K562 (cell line): ENCODE results near the gene MRPL58. TPM values are rescaled to one million over a fixed set of nuclear protein-coding genes. Genes with fewer than 3 reads are reported as not detected.
A peak's percentile ranks its signal among the peaks of the same experiment; 100 is the strongest.

Experiments used
- ATAC-seq: fragments of 200-7000 bp; cut with Tn5 transposase; 3 replicates; pipeline ENCODE4 v1.9.1; 2020; ENCODE audit warnings: moderate library complexity
- BruUV-seq: library from RNA; stranded (reverse); fragments of 400-500 nt; replicated peaks from 2 replicates; lab custom pipeline; 2021; lab: Mats Ljungman, UMichigan
- CTCF ChIA-PET: fragments of 300-600 bp; formaldehyde crosslinking; extraction: SDS; loops from one replicate; lab custom pipeline; 2021; ENCODE audit warnings: low intra/inter-chr PET ratio; lab: Yijun Ruan, JAX
- POLR2A ChIA-PET: fragments of 300-600, 350-650 bp; sonication (Branson Sonifier 250); formaldehyde crosslinking; extraction: SDS; loops from one replicate; lab custom pipeline; 2021; ENCODE audit warnings: antibody characterized with exemption, inconsistent platforms; lab: Yijun Ruan, JAX
- DNase-seq, 4 experiments: peaks; one replicate each; pipeline versions ENCODE4 v3.0.0 to v3.0.0-alpha.2; 2011 to 2018; ENCODE audit warnings: low spot score in 3 of 4, mixed read lengths in 3 of 4; ENCODE audit errors: extremely low read depth in 1 of 4
- FAIRE-seq: peaks from 2 replicates; lab custom pipeline; 2011; peaks lifted over from hg19 to GRCh38; lab: Jason Lieb, UNC
- H2AFZ ChIP-seq: 2 replicates; pipeline ENCODE4 v1.6.0; 2011; ENCODE audit warnings: low read depth, low read length, control low read depth, inconsistent platforms
- H3K27ac ChIP-seq: fragments of 200-600 bp; 3 replicates; pipeline ENCODE4 v1.8.0; 2011; ENCODE audit warnings: low read depth, mild to moderate bottlenecking, control low read depth, inconsistent platforms, low read length, moderate library complexity, mixed read lengths; ENCODE audit errors: extremely low read depth
- H3K27me3 ChIP-seq, 2 experiments: fragments of 300-600 bp in 1 of 2; 2 replicates in 1 of 2; 3 replicates in 1 of 2; pipeline versions ENCODE4 v1.6.0 to v1.8.0; 2011; ENCODE audit warnings: inconsistent platforms in 2 of 2, low read length in 2 of 2, mild to moderate bottlenecking in 1 of 2, mixed read lengths in 1 of 2, moderate library complexity in 1 of 2; ENCODE audit not compliant: control insufficient read depth in 2 of 2, insufficient read depth in 2 of 2
- H3K36me3 ChIP-seq: fragments of 300-600 bp; 3 replicates; pipeline ENCODE4 v1.8.0; 2011; ENCODE audit warnings: mild to moderate bottlenecking, low read length, inconsistent platforms; ENCODE audit not compliant: control insufficient read depth, insufficient read depth
- H3K4me1 ChIP-seq, 2 experiments: fragments of 200-600 bp in 1 of 2; replicated peaks in 1 of 2; 2 replicates in 1 of 2; 3 replicates in 1 of 2; pipeline versions ENCODE4 v1.5.1 to v1.8.0; 2011; ENCODE audit warnings: inconsistent platforms in 2 of 2, low read length in 2 of 2, mild to moderate bottlenecking in 1 of 2, mixed read lengths in 1 of 2, moderate library complexity in 1 of 2; ENCODE audit not compliant: control insufficient read depth in 2 of 2, insufficient read depth in 2 of 2
- H3K4me2 ChIP-seq: 2 replicates; pipeline ENCODE4 v1.6.1; 2011; ENCODE audit warnings: low read length, control low read depth, inconsistent platforms, mixed read lengths; ENCODE audit not compliant: insufficient read depth
- H3K4me3 ChIP-seq: fragments of 200-600 bp; sonication (generic), shearing (Covaris generic); 2 replicates; pipeline ENCODE4 v1.5.1; 2016; ENCODE audit warnings: control low read depth, inconsistent platforms
- H3K79me2 ChIP-seq: fragments of 200-600 bp; 3 replicates; pipeline ENCODE4 v1.8.0; 2011; ENCODE audit warnings: low read length, inconsistent platforms; ENCODE audit not compliant: control insufficient read depth, insufficient read depth
- H3K9ac ChIP-seq, 2 experiments: 2 replicates each; pipeline versions ENCODE4 v1.6.0 to v1.6.1; 2011; ENCODE audit warnings: low read depth in 2 of 2, low read length in 2 of 2, control low read depth in 1 of 2, inconsistent platforms in 1 of 2, mild to moderate bottlenecking in 1 of 2, mixed read lengths in 1 of 2; ENCODE audit not compliant: insufficient read depth in 1 of 2
- H3K9me1 ChIP-seq: one replicate; pipeline ENCODE4 v1.6.0; 2011; ENCODE audit warnings: inconsistent platforms, mild to moderate bottlenecking, low read length, moderate library complexity; ENCODE audit not compliant: control insufficient read depth, insufficient read depth
- H3K9me3 ChIP-seq: replicated peaks from 2 replicates; pipeline ENCODE4 v1.5.1; 2011; ENCODE audit warnings: low read depth, low read length, inconsistent platforms; ENCODE audit not compliant: control insufficient read depth, insufficient read depth
- H4K20me1 ChIP-seq: replicated peaks from 2 replicates; pipeline ENCODE4 v1.6.1; 2011; ENCODE audit warnings: low read length, inconsistent platforms, mixed read lengths; ENCODE audit not compliant: control insufficient read depth, insufficient read depth
- ARID1B ChIP-seq: fragments of 450-650 bp; IDR thresholded peaks from 2 replicates; pipeline ENCODE4 v1.6.1; 2016; ENCODE audit warnings: antibody characterized with exemption, mild to moderate bottlenecking, inconsistent platforms
- DACH1 ChIP-seq: fragments of 450-650 bp; IDR thresholded peaks from 2 replicates; pipeline ENCODE4 v1.6.1; 2018; ENCODE audit not compliant: partially characterized antibody
- DMBX1 ChIP-seq: fragments of 250-450 bp; sonication (Bioruptor Pico); IDR thresholded peaks from 2 replicates; pipeline ENCODE4 v1.8.0; 2022; ENCODE audit warnings: inconsistent platforms, mild to moderate bottlenecking, moderate library complexity, borderline replicate concordance
- DPF2 ChIP-seq: fragments of 450-650 bp; IDR thresholded peaks from 2 replicates; pipeline ENCODE4 v1.6.1; 2016
- MAFF ChIP-seq: IDR thresholded peaks from 2 replicates; pipeline ENCODE4 v1.6.1; 2012; ENCODE audit warnings: low read length, improper control_type of control experiment
- MAFG ChIP-seq: fragments of 450-650 bp; conservative IDR thresholded peaks from 2 replicates; pipeline ENCODE4 v1.6.1; 2016; ENCODE audit warnings: missing genetic modification characterization, missing compliant biosample characterization
- NR2C2 ChIP-seq, 2 experiments: fragments of 200-800 bp in 1 of 2; sonication (Bioruptor generic) in 1 of 2; sonication (generic) in 1 of 2; formaldehyde crosslinking in 1 of 2; IDR thresholded peaks; 2 replicates each; pipeline versions ENCODE4 v1.6.1 to v1.8.0; 2016 to 2022; ENCODE audit warnings: mild to moderate bottlenecking in 1 of 2, missing compliant biosample characterization in 1 of 2, missing genetic modification characterization in 1 of 2, missing genetic modification reagents in 1 of 2
- PKNOX1 ChIP-seq: fragments of 450-650 bp; IDR thresholded peaks from 2 replicates; pipeline ENCODE4 v1.6.1; 2016
- RAD21 ChIP-seq, 2 experiments: fragments of 250-450 bp in 1 of 2; fragments of 450-650 bp in 1 of 2; sonication (Bioruptor Pico) in 1 of 2; formaldehyde crosslinking in 1 of 2; IDR thresholded peaks in 1 of 2; conservative IDR thresholded peaks in 1 of 2; 2 replicates each; pipeline versions ENCODE4 v1.4.0 to v1.8.0; 2020 to 2022; ENCODE audit warnings: mild to moderate bottlenecking in 2 of 2, moderate library complexity in 1 of 2
- ZNF134 ChIP-seq: fragments of 250-450 bp; sonication (Bioruptor Pico); conservative IDR thresholded peaks from 2 replicates; pipeline ENCODE4 v1.4.0; 2020
- ZNF780A ChIP-seq: fragments of 250-450 bp; sonication (Bioruptor Pico); IDR thresholded peaks from 2 replicates; pipeline ENCODE4 v1.5.0; 2021; ENCODE audit warnings: mild to moderate bottlenecking
- WGBS: fragments of 100-300 bp; shearing (Covaris generic); methylation state at CpG from one replicate; pipeline ENCODE4 v1.1.6; 2016; ENCODE audit warnings: low coverage, mixed read lengths; ENCODE audit not compliant: insufficient coverage; ENCODE audit errors: missing lambda C conversion rate; 5-methylcytosine and 5-hydroxymethylcytosine counted together
- in situ Hi-C: fragments of 300-500 bp; cut with MboI; formaldehyde crosslinking; loops from 4 replicates; pipeline ENCODE4 v1.15.0; 2018; ENCODE audit warnings: inconsistent platforms, mixed read lengths
- intact Hi-C: fragments of 100-400 bp; cut with micrococcal nuclease; formaldehyde crosslinking; loops from 2 replicates; pipeline ENCODE4 v1.14.2; 2022
- polyA plus RNA-seq, 8 experiments: library from polyadenylated mRNA; depleted of rRNA in 4 of 8; stranded (reverse) in 5 of 8; unstranded in 3 of 8; fragments of >200 nt; fragmentation: Nextera tagmentation in 2 of 8; fragmentation: Illumina TruSeq in 1 of 8; extraction: Ambion mirVana in 2 of 8; extraction: Trizol in 1 of 8; gene quantifications; 2 replicates each; pipeline versions ENCODE4 v1.2.1 to v1.2.3, GENCODE V29; 2011 to 2014; ENCODE audit warnings: inconsistent platforms in 1 of 8, missing spikeins in 1 of 8
- total RNA-seq, 7 experiments: library from RNA; depleted of rRNA in 6 of 7; stranded (reverse); fragments of >200 nt in 6 of 7; fragmentation: Illumina TruSeq in 2 of 7; extraction: Trizol in 2 of 7; gene quantifications; 2 replicates each; pipeline versions ENCODE4 v1.2.1 to v1.2.3, GENCODE V29; 2011 to 2021; ENCODE audit warnings: low replicate concordance in 1 of 7
- TF ChIP-seq, protein P1 (sequence below): fragments of 450-650 bp; formaldehyde crosslinking; IDR thresholded peaks from 2 replicates; pipeline ENCODE4 v1.4.0; 2022; ENCODE audit warnings: mild to moderate bottlenecking, moderate library complexity
- TF ChIP-seq, protein P2 (sequence below): IDR thresholded peaks from 2 replicates; pipeline ENCODE4 v1.6.1; 2011; ENCODE audit warnings: borderline replicate concordance, low read depth, mild to moderate bottlenecking, moderate library complexity, low read length; ENCODE audit not compliant: insufficient read depth, poor library complexity, severe bottlenecking
- TF ChIP-seq, protein P3 (sequence below): fragments of 450-650 bp; IDR thresholded peaks from 2 replicates; pipeline ENCODE4 v1.6.1; 2017; ENCODE audit warnings: antibody characterized with exemption, mild to moderate bottlenecking

MRPL58 gene
- total and polyA plus RNA-seq, 9 of the 15 experiments (the other 6 are each of a cell fraction or from before 2014, with no cell fraction given): 30.8 to 107 (median 72.4) TPM

DNA sequence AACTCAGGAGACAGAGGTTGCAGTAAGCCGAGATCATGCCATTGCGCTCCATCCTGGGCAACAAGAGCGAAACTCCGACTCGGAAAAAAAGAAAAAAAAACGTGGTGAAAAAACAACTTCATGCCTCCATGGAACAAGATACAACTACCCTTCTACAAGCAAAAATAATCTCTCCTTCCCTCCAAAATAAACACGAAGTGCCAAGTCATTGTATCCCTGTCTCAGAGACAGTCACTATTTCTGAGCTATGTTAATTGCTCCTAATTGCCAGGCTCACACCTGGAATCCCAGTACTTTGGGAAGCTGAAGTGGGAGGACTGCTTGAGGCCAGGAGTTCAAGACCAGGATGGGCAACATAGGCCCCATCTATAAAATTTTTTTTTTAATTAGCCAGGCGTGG is 56.3 kb downstream of the MRPL58 start:
- no peak for DNase-seq
- H4K20me1 ChIP-seq: 0 out of 2 replicates have a peak, but pooled peaks cover under 1% of the 10 kb centered on the region
- intact Hi-C loops: no loop called here
- BruUV-seq: no TSS peak
- H3K9ac ChIP-seq: no peak overlapping the region
- H3K27ac ChIP-seq: no peak overlapping the region; the same call in 2 of the 3 replicates
- no peaks in the 10 kb centered on the region for H3K9me3 ChIP-seq
- H2AFZ ChIP-seq: 0 out of 2 replicates have a peak overlapping the region, but pooled peaks have one; percentile 1
- no peak for ATAC-seq
- no peak for FAIRE-seq
- POLR2A ChIA-PET: interaction anchor here (0.6 to 1.6 kb wide), 5 partner anchors 9 to 137 kb away, joined by 3 to 4 read pairs (median 3); partner anchors contain the start of gene NUP85
- peaks cover 20 to 21% of the 10 kb centered on the region in 2 experiments; a peak in 4 of 5 replicates for H3K4me1 ChIP-seq
- peaks cover 16% of the 10 kb centered on the region; the same call in 2 of the 3 replicates for H3K36me3 ChIP-seq
- CTCF ChIA-PET: no interaction called here
- no peaks in the 10 kb centered on the region for H3K9me1 ChIP-seq
- H3K4me3 ChIP-seq: no peak overlapping the region
- no peaks in the 10 kb centered on the region for H3K79me2 ChIP-seq
- in situ Hi-C loops: no loop called here
- 74% methylated on average over 8 of the region's 8 CpGs for WGBS
- H3K27me3 ChIP-seq: no peaks in the 10 kb centered on the region
- no peak overlapping the region for H3K4me2 ChIP-seq
- no peak for TF ChIP-seq NR2C2 (CRISPR knock-in tag; IDR thresholded peaks at IDR 0.05)
- no peak for TF ChIP-seq NR2C2 (tag; IDR thresholded peaks at IDR 0.05)
- TF ChIP-seq RAD21 (CRISPR knock-in tag; conservative IDR thresholded peaks at IDR 0.05 in 1 of 2, IDR thresholded peaks at IDR 0.05 in 1 of 2): no peak
- TF ChIP-seq, protein P1, sequence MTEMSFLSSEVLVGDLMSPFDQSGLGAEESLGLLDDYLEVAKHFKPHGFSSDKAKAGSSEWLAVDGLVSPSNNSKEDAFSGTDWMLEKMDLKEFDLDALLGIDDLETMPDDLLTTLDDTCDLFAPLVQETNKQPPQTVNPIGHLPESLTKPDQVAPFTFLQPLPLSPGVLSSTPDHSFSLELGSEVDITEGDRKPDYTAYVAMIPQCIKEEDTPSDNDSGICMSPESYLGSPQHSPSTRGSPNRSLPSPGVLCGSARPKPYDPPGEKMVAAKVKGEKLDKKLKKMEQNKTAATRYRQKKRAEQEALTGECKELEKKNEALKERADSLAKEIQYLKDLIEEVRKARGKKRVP: no peak
- peak; percentile 45; the same call in 1 of the 2 replicates for TF ChIP-seq DPF2
- no peak for TF ChIP-seq ZNF780A (CRISPR knock-in tag)
- TF ChIP-seq MAFG (tag): peak; percentile 78
- no peak for TF ChIP-seq DACH1
- TF ChIP-seq ARID1B: 0 out of 2 replicates have a peak, but pooled peaks have one; percentile 14
- TF ChIP-seq, protein P2, sequence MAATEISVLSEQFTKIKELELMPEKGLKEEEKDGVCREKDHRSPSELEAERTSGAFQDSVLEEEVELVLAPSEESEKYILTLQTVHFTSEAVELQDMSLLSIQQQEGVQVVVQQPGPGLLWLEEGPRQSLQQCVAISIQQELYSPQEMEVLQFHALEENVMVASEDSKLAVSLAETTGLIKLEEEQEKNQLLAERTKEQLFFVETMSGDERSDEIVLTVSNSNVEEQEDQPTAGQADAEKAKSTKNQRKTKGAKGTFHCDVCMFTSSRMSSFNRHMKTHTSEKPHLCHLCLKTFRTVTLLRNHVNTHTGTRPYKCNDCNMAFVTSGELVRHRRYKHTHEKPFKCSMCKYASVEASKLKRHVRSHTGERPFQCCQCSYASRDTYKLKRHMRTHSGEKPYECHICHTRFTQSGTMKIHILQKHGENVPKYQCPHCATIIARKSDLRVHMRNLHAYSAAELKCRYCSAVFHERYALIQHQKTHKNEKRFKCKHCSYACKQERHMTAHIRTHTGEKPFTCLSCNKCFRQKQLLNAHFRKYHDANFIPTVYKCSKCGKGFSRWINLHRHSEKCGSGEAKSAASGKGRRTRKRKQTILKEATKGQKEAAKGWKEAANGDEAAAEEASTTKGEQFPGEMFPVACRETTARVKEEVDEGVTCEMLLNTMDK: no peak
- peak; percentile 55 for TF ChIP-seq MAFF
- TF ChIP-seq PKNOX1: no peak
- TF ChIP-seq, protein P3, sequence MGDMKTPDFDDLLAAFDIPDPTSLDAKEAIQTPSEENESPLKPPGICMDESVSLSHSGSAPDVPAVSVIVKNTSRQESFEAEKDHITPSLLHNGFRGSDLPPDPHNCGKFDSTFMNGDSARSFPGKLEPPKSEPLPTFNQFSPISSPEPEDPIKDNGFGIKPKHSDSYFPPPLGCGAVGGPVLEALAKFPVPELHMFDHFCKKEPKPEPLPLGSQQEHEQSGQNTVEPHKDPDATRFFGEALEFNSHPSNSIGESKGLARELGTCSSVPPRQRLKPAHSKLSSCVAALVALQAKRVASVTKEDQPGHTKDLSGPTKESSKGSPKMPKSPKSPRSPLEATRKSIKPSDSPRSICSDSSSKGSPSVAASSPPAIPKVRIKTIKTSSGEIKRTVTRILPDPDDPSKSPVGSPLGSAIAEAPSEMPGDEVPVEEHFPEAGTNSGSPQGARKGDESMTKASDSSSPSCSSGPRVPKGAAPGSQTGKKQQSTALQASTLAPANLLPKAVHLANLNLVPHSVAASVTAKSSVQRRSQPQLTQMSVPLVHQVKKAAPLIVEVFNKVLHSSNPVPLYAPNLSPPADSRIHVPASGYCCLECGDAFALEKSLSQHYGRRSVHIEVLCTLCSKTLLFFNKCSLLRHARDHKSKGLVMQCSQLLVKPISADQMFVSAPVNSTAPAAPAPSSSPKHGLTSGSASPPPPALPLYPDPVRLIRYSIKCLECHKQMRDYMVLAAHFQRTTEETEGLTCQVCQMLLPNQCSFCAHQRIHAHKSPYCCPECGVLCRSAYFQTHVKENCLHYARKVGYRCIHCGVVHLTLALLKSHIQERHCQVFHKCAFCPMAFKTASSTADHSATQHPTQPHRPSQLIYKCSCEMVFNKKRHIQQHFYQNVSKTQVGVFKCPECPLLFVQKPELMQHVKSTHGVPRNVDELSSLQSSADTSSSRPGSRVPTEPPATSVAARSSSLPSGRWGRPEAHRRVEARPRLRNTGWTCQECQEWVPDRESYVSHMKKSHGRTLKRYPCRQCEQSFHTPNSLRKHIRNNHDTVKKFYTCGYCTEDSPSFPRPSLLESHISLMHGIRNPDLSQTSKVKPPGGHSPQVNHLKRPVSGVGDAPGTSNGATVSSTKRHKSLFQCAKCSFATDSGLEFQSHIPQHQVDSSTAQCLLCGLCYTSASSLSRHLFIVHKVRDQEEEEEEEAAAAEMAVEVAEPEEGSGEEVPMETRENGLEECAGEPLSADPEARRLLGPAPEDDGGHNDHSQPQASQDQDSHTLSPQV: 0 out of 2 replicates have a peak, but pooled peaks have one; percentile 34
- TF ChIP-seq DMBX1 (CRISPR knock-in tag): no peak
- TF ChIP-seq ZNF134 (CRISPR knock-in tag): no peak
